Tibial artery (tissue), 4 donors: Measurements from ENCODE around the gene UBAP1L.

Experiments used
- DNase-seq, 2 donors: peaks; one replicate each; pipeline ENCODE4 v3.0.0-alpha.2; 2019
- H3K27ac ChIP-seq, 2 donors: fragments of 200-600 bp; sonication (generic) in 1 of 2; 1 replicate in 1 of 2; 2 replicates in 1 of 2; pipeline ENCODE4 v1.5.1; 2018 to 2019; ENCODE audit warnings: mild to moderate bottlenecking in 1 of 2
- H3K27me3 ChIP-seq, 2 donors: fragments of 200-600 bp; sonication (generic) in 1 of 2; one replicate each; pipeline versions ENCODE4 v1.5.1 to v1.6.0; 2016 to 2019
- H3K36me3 ChIP-seq, 3 donors: fragments of 200-600 bp; sonication (generic) in 2 of 3; one replicate each; pipeline ENCODE4 v1.5.1; 2016 to 2019; ENCODE audit warnings: mild to moderate bottlenecking in 2 of 3
- H3K4me1 ChIP-seq, 4 donors: fragments of 200-600 bp; sonication (generic) in 2 of 4; 1 replicate in 3 of 4; 2 replicates in 1 of 4; pipeline ENCODE4 v1.5.1; 2016 to 2019
- H3K4me3 ChIP-seq, 2 donors: fragments of 200-600 bp; sonication (generic) in 1 of 2; 1 replicate in 1 of 2; 2 replicates in 1 of 2; pipeline ENCODE4 v1.5.1; 2018 to 2019; ENCODE audit warnings: mild to moderate bottlenecking in 2 of 2
- H3K9me3 ChIP-seq, 3 donors: fragments of 200-600 bp; sonication (generic) in 1 of 3; one replicate each; pipeline ENCODE4 v1.5.1; 2016 to 2019
- intact Hi-C: fragments of 100-400 bp; cut with DNase I; formaldehyde crosslinking; loops from one replicate; pipeline ENCODE4 v1.15.0; 2023; ENCODE audit warnings: low total_unique reads
- TF ChIP-seq, protein P1 (sequence below), 2 experiments: fragments of 200-600 bp in 1 of 2; fragments of 450-650 bp in 1 of 2; IDR thresholded peaks; one replicate each; pipeline ENCODE4 v1.5.1; 2017 to 2019; ENCODE audit warnings: antibody characterized with exemption in 2 of 2, mild to moderate bottlenecking in 1 of 2, moderate library complexity in 1 of 2

The UBAP1L gene

DNA sequence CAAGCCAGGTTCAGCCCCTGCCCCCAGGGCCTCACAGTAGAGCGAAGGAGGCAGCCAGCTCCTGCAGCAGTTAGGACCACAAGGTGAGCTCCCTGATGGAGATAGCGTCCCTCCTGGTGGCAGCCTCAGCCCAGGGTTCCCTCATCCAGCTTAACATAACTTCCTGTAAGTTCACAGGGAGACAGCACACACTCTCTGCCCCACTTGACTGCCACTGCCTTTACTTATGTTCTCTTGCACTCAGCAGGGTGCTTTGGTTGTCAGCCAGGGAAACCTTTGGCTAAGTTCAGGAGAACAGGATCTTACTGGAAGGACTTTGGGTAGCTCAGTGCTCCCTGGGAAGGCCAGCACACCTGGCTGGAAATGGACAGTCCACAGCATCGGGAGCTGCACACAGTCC is 27.6 kb downstream of the UBAP1L start:
- H3K4me3 ChIP-seq: no peak overlapping the region
- H3K27me3 ChIP-seq: no peaks in the 10 kb centered on the region
- intact Hi-C loops: no loop called here
- peaks cover 0 to 97% (median 86%) of the 10 kb centered on the region in 4 donors for H3K4me1 ChIP-seq
- no peaks in the 10 kb centered on the region for H3K36me3 ChIP-seq
- peak overlapping the region; percentile 95 to 96 for H3K27ac ChIP-seq
- DNase-seq: no peak
- TF ChIP-seq, protein P1, sequence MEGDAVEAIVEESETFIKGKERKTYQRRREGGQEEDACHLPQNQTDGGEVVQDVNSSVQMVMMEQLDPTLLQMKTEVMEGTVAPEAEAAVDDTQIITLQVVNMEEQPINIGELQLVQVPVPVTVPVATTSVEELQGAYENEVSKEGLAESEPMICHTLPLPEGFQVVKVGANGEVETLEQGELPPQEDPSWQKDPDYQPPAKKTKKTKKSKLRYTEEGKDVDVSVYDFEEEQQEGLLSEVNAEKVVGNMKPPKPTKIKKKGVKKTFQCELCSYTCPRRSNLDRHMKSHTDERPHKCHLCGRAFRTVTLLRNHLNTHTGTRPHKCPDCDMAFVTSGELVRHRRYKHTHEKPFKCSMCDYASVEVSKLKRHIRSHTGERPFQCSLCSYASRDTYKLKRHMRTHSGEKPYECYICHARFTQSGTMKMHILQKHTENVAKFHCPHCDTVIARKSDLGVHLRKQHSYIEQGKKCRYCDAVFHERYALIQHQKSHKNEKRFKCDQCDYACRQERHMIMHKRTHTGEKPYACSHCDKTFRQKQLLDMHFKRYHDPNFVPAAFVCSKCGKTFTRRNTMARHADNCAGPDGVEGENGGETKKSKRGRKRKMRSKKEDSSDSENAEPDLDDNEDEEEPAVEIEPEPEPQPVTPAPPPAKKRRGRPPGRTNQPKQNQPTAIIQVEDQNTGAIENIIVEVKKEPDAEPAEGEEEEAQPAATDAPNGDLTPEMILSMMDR (IDR thresholded peaks at IDR 0.05): no peak
- H3K9me3 ChIP-seq: no peaks in the 10 kb centered on the region

DNA sequence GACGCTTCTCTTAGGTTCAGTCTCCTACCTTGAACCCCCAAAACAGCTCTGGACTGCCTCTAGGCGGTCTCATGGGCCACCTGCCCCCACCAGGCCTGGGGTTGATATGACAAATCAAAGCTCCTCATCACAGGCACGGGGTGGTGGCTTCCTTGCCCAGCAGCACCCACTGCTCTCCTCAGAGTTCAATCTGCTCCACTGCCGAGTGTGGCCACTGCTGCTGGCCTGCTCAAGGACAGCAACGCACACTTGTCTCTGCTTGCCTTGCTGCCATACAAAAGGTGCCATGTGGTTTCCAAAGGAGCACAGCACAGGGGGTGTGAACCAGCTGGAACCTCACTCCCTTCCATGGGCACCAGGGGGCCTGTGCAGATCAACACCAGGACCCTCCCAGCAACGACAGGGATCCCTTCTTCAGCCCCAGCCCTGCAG is 28.3 kb downstream of the UBAP1L start:
- peak in 1 of 2 donors; percentile 68 for DNase-seq
- peak overlapping the region; percentile 95 to 96 for H3K27ac ChIP-seq
- TF ChIP-seq, protein P1 (IDR thresholded peaks at IDR 0.05): peak in 1 of 2 experiments; percentile 7

DNA sequence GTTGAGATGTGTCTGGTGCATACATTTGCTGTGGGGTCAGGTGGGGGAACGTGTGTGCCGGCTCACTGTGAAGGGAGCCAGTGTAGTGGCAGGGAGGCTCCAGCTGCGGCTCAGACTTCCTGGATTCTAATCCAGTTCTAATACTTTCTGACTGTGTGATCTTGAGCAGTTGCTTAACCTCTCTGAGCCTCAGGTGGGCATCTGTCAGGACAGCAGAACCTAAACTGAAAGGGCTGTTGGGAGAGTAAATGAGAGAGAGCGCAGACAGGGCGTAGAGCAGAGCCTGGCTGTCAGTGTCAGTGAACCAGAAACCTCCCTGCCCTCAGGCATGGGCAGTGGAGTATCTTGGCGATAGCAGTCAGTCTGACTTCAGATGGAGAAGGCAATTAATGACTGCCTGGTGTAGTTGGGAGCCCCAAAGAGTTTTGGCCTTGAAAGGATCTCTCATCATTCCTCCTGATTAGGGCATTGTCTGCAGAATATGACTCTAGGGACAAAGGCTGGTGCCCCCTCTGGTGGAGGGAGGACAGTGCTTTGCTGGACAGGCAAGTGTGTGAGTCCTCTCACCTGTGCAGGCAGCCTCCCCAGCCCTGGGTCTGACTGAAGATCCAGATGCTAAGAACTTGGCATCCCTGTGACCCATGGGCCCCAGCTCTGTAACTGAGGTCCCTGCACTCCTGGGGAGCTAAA is 28.9 kb downstream of the UBAP1L start:
- Histone ChIP-seq H3K9me3 (no peaks in the 10 kb centered on the region), H3K4me1 (peaks cover 0 to 97% (median 89%) of the 10 kb centered on the region in 4 donors), H3K27me3 (no peaks in the 10 kb centered on the region), H3K36me3 (no peaks in the 10 kb centered on the region), H3K4me3 (no peak overlapping the region), H3K27ac (peak overlapping the region; percentile 95 to 96)
- TF ChIP-seq, protein P1 (IDR thresholded peaks at IDR 0.05): peak; percentile 18 to 31
- peak in 1 of 2 donors; percentile 71 for DNase-seq
- intact Hi-C loops: no loop called here

More for the DNA sequence above, 28.3 kb downstream of the UBAP1L start:
- H3K36me3 ChIP-seq: no peaks in the 10 kb centered on the region
- no peaks in the 10 kb centered on the region for H3K9me3 ChIP-seq
- H3K27me3 ChIP-seq: no peaks in the 10 kb centered on the region
- H3K4me3 ChIP-seq: no peak overlapping the region
- H3K4me1 ChIP-seq: peaks cover 0 to 97% (median 86%) of the 10 kb centered on the region in 4 donors
- intact Hi-C loops: no loop called here

DNA sequence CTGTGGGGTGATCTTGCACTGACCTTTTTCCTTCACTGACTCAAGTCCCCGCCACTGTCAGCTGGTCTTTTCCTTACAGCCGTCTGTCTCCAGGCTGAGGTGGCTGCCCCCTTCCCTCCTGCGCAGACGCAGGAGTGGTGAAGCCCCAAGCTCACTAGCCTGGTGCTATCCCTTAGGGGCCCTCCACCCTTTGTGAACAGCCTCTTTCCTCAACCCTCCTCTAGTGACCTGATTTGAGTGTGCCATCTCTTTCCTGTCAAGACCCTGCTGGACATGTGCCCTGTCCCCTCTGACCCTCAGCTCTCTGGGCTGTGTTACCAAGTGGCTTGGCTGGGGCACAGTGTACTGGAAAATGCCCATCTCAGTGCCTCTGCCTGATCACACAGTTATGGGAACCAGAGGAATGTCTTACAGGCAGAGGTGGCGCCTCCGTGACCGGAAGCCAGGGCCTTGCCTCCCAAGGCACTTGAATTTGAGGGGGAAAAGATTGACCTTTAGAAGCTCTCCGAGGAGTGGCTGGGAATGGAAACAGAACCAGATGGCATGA is 29.7 kb downstream of the UBAP1L start:
- Histone ChIP-seq H3K36me3 (no peaks in the 10 kb centered on the region), H3K27ac (peak overlapping the region; percentile 95 to 96), H3K9me3 (no peaks in the 10 kb centered on the region), H3K4me1 (peaks cover 0 to 97% (median 89%) of the 10 kb centered on the region in 4 donors), H3K4me3 (no peak overlapping the region), H3K27me3 (no peaks in the 10 kb centered on the region)
- TF ChIP-seq, protein P1 (IDR thresholded peaks at IDR 0.05): no peak
- peak in 1 of 2 donors; percentile 81 for DNase-seq
- intact Hi-C loops: no loop called here

DNA sequence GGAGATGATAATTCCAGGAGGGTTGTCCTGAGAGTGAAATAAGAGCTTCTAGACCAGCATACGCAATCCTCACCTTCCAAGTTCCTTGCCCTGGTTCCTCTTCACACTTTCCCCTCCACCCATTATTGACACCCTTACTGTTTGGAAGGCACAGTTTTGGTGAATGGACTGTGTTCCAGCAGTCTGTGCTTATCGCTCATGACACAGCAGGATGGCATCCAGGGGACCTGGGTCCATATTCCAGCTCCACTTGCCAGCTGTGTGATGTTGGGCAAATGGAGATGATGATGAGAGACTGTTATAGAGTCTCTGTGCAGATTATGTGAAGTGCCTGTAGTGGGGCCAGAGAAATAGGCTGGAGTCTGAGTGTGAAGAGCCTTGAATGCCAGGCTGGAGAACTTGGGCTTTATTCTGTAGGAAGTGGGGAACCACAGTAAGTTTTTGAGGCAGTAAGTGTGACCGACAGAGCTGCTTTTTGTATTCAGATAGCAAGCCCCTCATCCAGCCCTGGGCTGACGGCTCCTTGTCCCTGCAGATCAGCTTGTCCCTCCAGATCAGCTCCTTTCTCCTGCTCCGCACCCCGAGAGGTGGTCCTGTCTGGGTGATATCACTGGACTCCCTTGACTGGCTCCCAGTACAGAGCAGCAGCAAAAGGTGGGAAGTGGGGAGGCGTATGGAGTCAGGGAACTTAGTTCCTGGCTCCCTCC is 30.3 kb downstream of the UBAP1L start:
- H3K27ac ChIP-seq: peak overlapping the region; percentile 95 to 96
- intact Hi-C loops: no loop called here
- TF ChIP-seq, protein P1 (IDR thresholded peaks at IDR 0.05): no peak
- DNase-seq: peak in 1 of 2 donors; percentile 58
- no peaks in the 10 kb centered on the region for H3K9me3 ChIP-seq
- H3K27me3 ChIP-seq: no peaks in the 10 kb centered on the region
- no peaks in the 10 kb centered on the region for H3K36me3 ChIP-seq
- no peak overlapping the region for H3K4me3 ChIP-seq
- peaks cover 0 to 93% (median 85%) of the 10 kb centered on the region in 4 donors for H3K4me1 ChIP-seq
